Left colon (tissue), 2 donors: ENCODE data around the gene CD163L1. TPM values are rescaled to one million over a fixed set of nuclear protein-coding genes. Genes with fewer than 3 reads are reported as not detected.
"Not testable (repeated sequence)": the region's sequence is repeated elsewhere in the genome, so short reads cannot be mapped to it uniquely, and the experiment has no call there.

Experiments
- ATAC-seq: fragments of 200-7000 bp; cut with Tn5 transposase; one replicate; pipeline ENCODE4 v1.9.1; 2020; ENCODE audit warnings: mild to moderate bottlenecking, moderate library complexity
- DNase-seq, 2 donors: peaks; one replicate each; pipeline ENCODE4 v3.0.0-alpha.2; 2020
- intact Hi-C, 2 donors: fragments of 100-400 bp; cut with DNase I in 1 of 2; cut with micrococcal nuclease in 1 of 2; formaldehyde crosslinking; loops; one replicate each; pipeline versions ENCODE4 v1.11.2 to v1.14.0; 2022; cut with DNase I, micrococcal nuclease
- total RNA-seq, 2 donors: library from RNA; stranded (reverse); fragmentation: NEBNext Ultra II Directional; extraction: Animal tissue kit (Norgen Biotek cat#: 25700); gene quantifications; one replicate each; pipeline ENCODE4 v1.2.1, GENCODE V29; 2021
- donor health status: DM: no; HTN: no; CAD: no.
- donor health status: DM: yes; HTN: yes; CAD: no.

Gene CD163L1
- total RNA-seq, 2 donors from 2014 or later, result 9.8 to 18.3 TPM

DNA sequence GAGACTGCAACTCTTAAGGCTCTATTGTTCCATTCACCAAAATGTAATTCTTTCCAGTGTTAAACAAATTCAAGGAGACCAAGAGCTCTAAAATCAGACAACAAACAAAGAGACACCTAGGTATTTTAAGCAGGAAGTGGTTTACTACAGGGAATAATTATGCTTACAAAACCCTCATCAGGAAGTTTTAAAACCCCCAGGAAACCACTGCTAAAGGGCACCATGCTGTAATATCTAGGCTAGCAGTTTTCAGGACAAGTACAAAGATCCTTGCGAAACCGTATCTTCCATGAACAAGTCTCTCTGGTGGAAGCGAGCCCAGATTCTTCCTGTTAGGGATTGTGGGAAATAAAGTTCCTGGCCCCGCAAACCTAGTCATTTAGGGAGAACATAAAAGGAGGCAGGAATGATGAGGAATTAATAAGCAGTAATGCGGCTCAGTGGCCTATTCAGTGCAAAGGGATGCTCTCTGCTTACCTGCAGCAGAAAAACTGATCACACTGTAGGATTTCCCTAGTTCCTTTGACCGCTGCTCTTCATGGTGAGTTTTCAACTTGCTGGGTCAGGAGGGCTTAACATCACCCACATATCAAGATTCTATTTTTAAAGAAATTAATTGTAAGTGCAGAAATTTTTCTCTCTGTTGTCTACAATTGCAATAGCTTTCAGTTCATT lies 97.3 kb downstream of the CD163L1 start:
- DNase-seq, result no peak
- ATAC-seq, result no peak
- intact Hi-C loops, result no loop called here

DNA sequence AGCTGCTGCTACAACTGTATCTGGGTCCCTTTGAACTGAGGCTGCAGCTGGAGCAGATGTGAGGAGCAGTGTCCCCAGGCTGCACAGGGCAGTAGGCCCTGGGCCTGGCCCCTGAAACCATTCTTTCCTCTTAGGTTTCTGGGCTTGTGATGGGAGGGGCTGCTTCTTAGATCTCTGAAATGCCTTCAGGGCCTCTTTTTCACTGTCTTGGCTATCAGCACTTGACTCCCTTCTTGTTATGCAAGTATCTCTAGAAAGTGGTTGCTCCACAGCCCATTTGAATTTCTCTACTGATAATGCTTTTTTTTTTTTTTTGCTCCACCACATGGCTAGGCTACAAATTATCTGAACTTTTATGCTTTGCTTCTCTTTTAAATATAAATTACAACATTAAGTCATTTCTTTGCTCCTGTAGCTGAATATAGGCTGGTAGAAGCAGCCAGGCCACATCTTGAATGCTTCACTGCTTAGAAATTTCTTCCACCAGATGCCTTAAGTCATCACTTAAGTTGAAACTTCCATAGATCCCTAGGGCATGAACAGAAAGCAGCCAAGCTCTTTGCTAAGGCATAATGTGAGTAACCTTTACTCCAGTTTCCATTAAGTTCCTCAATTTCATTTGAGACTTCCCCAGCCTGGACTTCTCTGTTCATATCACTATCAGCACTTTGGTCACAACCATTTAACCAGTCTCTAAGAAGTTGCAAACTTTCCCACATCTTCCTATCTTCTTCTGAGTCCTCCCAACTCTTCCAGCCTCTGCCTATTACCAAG lies 98.9 kb downstream of the CD163L1 start:
- DNase-seq, result no peak
- ATAC-seq, result no peak
- intact Hi-C loops, result no loop called here

DNA sequence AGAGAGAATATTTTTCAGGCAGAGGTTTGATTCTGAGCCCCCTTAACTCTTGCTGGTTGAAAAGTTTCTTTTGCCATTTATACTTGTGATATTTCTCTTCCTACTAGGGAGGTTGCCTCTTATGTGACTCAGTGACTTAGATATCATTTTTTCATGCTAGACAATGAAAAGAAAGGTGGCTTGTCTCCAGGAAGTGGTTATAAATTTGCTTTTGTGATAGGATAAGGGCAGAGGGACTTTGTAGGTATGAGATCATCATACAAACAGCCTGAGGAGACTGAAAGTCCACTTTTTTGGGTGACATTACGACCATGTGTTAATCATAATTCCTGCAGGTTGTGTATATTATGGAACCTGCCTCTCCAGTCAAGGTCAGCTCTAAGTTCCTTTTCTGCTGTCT lies 104.3 kb downstream of the CD163L1 start:
- ATAC-seq (no peak), DNase-seq (no peak)
- intact Hi-C loops, result no loop called here

DNA sequence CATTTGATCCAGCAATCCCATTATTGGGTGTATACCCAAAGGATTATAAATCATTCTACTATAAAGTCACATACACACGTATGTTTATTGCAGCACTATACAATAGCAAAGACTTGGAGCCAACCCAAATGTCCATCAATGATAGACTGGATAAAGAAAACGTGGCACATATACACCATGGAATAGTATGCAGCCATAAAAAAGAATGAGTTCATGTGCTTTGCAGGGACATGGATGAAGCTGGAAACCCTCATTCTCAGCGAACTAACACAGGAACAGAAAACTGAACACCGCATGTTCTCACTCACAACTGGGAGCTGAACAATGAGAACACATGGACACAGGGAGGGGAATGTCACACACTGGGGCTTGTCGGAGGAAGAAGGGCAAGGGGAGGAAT lies 106.2 kb downstream of the CD163L1 start:
- DNase-seq, intact Hi-C loops, ATAC-seq: not testable (repeated sequence)

DNA sequence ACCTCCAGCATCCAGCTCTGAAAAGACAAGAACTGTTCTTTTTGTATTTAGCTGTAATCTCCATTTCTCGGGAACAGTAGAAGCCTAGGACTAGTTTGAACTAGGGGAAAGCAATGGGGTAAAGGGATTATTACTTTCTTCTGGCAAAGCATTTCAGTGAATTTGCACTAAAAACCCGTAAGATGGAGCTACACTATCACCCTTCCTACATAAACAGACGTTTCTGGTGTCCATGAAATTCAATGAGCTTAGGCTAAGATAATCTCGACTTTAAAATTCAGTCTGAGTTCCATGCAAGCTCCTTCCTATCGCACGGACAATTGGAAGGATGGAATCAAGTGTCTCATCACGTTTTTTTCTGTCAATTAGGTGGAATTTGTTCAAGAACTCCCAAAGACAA lies 116.0 kb downstream of the CD163L1 start:
- ATAC-seq (no peak), DNase-seq (no peak)
- intact Hi-C loops, result loop anchor here in 1 of 2 donors (5.0 kb wide), 1 partner anchor 64 kb away; no protein-coding TSS in a partner anchor

DNA sequence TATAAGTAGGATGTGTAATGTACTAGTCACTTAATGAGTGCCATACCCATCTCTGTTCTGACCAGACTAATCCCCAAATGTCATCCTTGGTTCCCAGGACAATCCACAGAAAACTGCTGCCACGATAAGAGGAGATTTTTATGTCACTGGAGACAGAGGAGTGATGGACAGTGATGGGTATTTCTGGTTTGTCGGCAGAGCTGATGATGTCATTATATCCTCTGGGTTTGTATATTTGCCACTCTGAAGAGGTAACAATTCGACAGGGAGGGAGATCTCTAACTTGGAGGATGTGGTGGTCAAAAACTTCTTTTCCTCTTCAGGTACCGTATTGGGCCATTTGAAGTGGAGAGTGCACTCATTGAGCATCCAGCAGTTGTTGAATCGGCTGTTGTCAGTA lies 119.8 kb downstream of the CD163L1 start:
- intact Hi-C loops, result no loop called here
- DNase-seq (no peak), ATAC-seq (no peak)

DNA sequence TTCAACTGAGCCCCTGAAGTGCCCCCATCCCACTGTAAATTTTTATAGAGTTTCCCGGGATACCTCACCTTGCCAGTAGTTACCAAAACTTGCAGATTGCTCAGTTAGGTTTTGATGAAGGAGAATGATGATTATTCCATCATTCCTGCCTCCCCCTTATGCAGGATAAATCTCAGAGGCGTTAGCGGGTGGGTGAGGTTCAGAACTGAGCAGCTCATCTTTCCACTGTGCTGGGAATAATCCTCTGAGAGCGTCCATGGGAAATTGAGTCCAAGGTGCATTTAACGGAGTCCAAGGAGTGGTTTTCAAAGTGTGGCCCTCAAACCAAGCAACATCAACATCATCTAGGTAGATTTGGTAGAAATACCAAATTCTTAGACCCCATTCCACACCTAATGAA lies 121.4 kb downstream of the CD163L1 start:
- no peak for DNase-seq
- no peak for ATAC-seq
- intact Hi-C loops, result no loop called here

DNA sequence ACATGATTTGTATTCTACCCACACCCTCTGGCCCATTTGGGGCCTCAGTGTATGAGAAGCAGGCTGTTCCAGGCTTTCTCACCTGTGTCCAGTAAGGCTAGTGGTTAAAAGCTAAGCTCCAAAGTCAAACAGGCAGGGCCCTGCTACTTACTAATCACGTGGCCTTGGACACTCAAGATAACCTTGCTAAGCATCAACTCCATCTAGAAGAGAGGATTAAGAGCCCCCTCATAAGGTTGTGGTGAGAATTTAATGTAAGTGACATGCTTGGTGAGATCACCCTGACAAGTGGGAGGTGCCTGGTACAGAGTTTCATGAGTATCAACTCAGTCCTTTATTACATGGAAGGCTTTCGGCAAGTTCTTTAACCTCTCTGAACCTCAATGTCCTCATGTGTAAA lies 122.3 kb downstream of the CD163L1 start:
- intact Hi-C loops, result no loop called here
- DNase-seq, result no peak
- no peak for ATAC-seq

DNA sequence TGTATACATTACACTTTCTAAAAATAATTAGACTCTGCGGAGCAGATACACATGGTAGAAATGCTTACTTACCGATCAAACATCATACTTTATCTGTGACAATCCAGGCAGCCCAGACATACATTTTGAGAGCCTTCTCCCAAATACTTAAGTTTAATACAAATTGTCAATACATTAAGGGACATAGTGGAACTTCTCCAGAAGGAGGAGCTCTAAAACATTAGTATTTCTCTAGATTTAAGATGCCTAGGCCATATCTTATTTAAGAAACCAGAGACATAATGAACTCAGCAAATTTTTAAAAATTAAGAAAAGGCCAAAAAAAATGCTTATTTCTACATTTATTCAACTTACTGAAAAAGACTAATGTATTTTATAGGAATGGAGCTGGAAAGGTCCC lies 124.0 kb downstream of the CD163L1 start:
- no peak for DNase-seq
- no peak for ATAC-seq
- intact Hi-C loops, result no loop called here

DNA sequence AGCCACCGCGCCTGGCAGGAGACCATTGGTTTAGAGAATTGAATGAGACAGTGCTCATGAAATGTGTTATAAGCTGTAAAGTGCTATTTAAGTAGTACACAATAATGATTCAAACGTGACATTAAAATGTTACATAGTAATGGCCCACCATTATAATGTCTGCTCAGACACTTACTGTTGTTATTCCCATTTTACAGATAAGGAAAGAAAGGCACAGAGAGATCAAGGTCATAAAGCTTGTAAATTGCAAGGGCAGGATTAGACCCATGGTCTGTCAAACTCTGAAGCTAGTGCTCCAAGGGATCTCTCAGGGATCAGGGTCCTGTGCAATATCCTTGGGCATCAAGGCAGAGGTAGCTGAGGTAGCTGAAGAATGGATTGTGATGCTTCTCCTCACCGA lies 133.9 kb downstream of the CD163L1 start:
- DNase-seq (no peak), ATAC-seq (no peak)
- intact Hi-C loops, result no loop called here

Other genes with a start within 250 kb of the CD163L1 start
- not detected for gene ACSM4, start 140.1 kb downstream of the CD163L1 start, total RNA-seq
- 10 to 100 TPM; 29.8 to 45.2 TPM for gene CD163, start 59.6 kb upstream of the CD163L1 start, total RNA-seq
- gene APOBEC1, start 221.8 kb upstream of the CD163L1 start, total RNA-seq, result 10 to 100 TPM in 1 of 2 donors, 1 to 10 TPM in 1; 5.6 to 19.6 TPM